WI38 (cell line): ENCODE measurements around the gene TMEM184B.

Experiments used
- H3K4me3 ChIP-seq: 2 replicates; pipeline ENCODE4 v1.5.1; 2011; ENCODE audit warnings: low read depth, mild to moderate bottlenecking, control low read depth, low read length
- TF ChIP-seq, protein P1 (sequence below): IDR thresholded peaks from 2 replicates; pipeline ENCODE4 v1.5.1; 2012; ENCODE audit warnings: low read depth, mild to moderate bottlenecking, control low read depth, low read length

Gene TMEM184B

DNA sequence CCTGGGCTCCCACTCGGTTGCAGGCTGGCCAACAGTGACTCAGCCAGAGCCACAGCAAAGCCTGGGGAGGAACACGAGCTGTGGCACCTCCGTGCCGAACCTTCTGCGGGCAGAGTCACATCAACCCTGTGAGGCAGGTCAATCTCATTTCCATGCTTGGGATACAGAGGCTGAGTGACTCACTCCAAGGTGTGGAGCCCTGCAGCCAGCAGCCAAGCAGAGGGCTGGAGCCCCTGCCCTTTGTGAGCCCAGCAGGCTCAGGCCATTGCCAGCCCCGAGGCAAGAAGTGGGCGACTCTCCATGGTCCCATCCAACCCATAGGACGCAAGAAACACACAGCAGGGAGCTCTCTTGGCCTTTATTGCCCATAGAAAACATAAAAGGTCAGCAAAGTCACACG lies 23.1 kb upstream of the TMEM184B start:
- TF ChIP-seq, protein P1, sequence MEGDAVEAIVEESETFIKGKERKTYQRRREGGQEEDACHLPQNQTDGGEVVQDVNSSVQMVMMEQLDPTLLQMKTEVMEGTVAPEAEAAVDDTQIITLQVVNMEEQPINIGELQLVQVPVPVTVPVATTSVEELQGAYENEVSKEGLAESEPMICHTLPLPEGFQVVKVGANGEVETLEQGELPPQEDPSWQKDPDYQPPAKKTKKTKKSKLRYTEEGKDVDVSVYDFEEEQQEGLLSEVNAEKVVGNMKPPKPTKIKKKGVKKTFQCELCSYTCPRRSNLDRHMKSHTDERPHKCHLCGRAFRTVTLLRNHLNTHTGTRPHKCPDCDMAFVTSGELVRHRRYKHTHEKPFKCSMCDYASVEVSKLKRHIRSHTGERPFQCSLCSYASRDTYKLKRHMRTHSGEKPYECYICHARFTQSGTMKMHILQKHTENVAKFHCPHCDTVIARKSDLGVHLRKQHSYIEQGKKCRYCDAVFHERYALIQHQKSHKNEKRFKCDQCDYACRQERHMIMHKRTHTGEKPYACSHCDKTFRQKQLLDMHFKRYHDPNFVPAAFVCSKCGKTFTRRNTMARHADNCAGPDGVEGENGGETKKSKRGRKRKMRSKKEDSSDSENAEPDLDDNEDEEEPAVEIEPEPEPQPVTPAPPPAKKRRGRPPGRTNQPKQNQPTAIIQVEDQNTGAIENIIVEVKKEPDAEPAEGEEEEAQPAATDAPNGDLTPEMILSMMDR: no peak
- H3K4me3 ChIP-seq: no peak overlapping the region

DNA sequence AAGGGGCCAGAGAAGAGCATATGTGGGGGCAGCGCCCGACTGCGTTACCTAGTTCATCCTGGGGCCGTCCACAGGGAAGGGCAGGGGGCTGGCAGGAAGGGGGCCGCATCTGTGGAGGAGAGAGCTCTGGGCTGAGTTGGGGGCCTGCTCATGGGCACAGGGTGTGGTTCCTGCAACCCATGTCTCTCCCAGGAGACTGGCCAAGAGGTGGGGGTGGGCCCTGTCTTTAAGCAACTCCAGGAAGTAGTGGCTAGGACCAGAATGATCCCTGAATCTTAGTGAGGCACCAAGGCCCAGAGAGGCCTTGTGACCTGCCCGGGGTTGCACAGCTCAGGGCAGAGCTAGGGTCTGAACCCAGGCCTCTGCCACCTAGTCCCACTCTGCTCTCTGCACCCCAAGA lies 22.5 kb upstream of the TMEM184B start:
- H3K4me3 ChIP-seq: no peak overlapping the region
- TF ChIP-seq, protein P1: no peak

DNA sequence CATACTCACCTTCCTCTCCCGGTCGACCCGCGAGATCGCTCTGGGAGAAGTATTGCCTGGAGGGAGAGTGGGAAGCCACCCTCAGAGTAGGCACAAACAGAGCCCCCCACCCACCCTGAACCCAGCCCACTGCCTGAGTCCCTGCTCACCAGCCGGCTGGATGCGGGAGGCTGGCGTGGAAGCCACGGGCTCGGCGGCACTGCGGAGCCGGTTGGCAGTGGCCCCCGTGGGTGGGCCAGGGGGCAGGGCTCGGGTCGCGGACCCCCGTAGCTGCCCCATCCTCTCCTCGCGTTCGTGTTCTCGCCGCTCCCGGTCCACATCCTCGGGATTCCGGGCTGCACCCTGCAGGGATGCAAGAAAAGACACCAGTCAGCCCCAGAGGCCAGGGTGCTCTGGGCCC lies 21.4 kb upstream of the TMEM184B start:
- TF ChIP-seq, protein P1: no peak
- no peak overlapping the region for H3K4me3 ChIP-seq

DNA sequence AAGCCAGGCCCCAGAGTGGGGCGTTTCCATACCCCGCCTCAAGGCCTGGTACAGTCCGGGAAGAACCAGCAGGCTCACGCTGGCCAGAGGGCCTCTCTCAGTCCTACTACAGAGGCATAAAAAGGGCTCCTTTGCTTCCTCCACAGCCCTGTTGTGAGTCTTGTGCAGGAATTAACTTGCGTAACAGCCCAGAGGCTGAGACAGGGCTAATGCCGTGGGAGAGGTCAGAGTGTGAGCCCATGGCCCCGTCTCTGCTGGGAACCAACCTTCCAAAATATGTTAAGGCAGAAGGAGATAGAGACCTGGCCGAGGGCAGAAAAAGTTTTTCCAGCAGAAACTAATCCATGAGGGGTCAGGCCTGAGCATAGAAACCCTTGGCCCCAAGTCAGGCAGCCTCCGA lies 19.9 kb upstream of the TMEM184B start:
- no peak overlapping the region for H3K4me3 ChIP-seq
- TF ChIP-seq, protein P1: no peak

DNA sequence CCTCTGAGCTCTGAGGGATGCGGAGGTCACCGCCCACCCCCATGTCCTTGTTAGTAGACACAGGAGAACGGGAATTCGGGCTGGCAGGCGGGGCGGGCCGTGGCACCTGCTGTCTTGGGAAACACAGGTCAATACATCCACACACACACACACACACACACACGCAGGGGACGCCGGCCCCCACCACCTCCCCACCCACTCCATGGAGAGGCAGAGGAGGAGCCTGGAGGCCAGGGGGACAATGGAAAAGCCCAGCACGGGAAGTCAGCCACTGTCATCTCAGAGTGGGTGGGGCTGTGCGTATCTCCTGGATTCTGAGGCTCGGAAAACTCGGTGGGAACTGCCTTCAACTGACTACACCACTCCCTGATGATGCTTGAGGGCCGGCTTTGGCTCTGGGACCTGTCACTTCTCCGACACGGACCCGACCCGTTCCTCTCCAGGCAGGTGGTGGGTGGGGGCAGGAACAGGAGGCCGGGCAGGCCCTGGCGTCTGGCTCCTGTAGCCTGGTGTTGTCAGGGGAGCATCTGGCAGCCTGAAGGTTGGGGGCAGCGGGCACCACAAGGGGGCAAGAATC lies 18.5 kb upstream of the TMEM184B start:
- TF ChIP-seq, protein P1: no peak
- H3K4me3 ChIP-seq: no peak overlapping the region

DNA sequence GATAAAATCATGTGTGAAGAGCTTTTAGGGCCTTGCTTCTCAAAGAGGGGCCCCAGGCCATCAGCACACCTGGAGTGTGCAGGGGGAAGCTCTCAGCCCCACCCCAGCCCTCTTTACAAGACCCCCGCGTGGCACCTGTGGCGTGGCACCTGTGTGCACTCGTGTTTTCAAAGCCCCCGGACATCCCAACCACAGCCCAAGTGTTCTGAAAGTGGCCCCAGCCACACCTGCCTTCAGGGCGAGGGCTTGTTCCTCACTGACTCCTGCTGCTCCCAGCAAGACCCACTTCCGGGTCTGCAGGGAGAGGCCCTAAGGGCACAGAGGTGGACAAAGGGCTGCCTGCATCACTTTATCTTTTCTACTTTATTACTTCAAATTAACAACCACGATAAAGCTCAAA lies 17.5 kb upstream of the TMEM184B start:
- TF ChIP-seq, protein P1: no peak
- no peak overlapping the region for H3K4me3 ChIP-seq

DNA sequence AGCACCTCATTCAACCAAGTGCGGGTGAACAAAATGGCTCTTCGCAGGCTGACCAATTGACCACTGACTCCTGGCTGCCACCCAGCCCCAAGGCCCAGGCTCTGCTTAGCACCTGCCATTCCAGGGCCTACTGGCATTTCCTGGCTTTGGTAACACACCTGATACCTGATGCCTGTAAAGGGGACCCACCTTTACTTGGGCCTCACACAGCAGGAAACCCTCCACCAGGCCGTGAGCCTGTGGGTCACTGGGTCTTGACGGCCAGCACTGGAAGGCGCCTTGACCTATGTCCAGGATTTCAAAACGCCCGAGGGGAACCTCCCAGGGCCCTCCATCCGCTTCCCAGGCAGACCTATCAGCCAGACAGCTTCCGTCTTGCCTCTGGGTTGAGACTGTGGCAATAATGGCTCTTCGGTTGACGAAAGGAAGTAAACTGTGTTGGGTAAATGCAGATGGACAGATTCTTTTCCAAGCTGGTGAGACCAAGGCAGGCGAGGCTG lies 16.8 kb upstream of the TMEM184B start:
- TF ChIP-seq, protein P1: no peak
- H3K4me3 ChIP-seq: no peak overlapping the region
